Right kidney (tissue), 1 donor: Measurements from ENCODE around the gene SPATA45.

Experiments
- DNase-seq: peaks from one replicate; pipeline ENCODE4 v3.0.0-alpha.2; 2016

SPATA45 gene

DNA sequence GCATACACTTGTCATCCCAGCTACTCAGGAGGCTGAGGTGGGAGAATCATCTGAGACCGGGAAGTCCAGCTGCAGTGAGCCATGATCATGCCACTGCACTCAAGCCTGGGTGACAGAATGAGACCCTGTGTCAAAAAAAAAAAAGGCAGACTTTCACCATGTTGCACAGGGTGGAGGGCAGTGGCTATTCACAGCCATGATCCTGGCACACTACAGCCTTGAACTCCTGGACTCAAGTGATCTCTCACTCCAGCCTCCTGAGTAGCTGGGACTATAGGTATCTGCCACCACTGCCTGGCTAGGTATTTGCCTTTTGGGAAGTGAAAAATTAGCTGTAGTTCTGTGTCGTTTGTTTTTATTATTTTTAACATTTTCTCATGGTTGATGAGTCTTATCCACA lies 19.1 kb downstream of the SPATA45 start:
- DNase-seq, result no peak

DNA sequence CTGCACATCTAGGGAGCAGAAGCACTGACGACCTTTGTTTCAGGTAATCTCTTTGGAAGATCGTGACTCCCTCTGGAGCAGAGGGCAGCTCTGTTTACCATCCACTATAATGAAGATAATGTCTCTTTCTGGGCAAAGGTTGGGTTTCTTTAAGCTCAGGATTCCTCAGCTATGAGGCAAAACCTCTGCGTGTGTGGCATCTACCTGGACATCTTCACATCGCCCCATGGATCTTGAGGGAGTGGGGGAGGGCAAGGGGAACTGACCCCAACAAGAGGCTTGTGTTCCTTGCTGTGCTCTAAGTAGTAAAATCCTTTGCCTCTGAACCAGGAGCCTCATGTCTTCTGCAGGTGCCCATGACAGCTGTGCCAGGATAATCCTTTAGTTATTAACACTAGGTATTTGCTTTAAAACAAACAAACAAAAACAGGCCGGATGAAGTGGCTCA lies 19.6 kb downstream of the SPATA45 start:
- no peak for DNase-seq

DNA sequence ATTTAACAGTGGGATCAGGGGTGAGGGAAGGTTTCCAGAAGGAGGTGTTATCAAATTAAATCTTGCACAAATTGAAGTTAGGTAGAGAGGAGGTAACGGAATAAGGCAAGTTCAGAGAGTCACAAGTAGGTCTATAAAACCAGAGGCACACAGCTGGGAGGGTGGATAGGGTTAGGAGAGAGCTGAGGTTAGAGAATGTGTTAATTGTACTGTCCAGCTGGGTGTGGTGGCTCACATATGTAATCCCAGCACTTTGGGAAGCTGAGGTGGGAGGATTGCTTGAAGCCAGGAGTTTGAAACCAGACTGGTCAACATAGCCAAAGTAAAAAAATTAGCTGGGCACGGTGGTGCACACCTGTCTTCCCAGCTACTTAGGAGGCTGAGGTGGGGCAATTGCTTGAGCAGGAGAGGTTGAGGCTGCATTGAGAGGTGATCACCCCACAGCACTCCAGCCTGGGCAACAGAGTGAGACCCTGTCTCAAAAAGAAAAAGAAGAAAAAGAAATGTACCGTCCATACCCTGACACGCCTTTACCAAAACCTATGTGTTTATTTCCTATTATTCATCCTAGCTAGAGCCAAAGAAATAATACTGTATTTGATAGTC lies 20.2 kb downstream of the SPATA45 start:
- DNase-seq, result no peak

DNA sequence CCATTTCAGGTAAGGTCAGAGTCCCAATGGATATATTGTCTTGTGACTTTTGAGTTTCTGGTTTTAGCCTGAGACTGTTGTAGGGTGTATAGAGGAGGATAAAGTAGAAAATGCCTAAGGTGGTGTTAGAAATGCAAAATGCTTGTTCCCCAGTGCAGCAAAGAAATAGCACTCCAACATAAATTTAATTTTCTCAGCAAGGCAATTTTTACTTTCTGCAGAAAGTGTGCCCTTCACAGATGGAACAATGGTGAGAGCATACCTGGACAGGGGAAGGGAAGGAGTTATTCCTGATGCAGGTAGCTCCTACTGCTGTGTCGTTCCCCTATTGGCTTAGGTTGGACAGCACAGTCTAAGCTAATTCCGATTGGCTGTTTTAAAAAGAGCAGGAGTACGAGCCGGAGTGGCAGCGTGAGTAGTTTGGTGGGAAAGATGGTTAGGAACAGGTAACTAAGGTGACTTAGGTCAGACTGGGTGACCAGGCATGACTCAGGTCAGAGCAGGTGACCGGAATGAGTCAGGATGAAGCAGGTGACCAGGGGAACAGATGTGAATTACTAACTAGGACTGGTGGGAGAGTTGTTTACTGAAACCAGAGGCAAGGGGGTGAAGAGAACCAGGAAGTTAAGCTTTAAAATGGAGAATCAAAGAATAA lies 21.5 kb downstream of the SPATA45 start:
- DNase-seq, result no peak

DNA sequence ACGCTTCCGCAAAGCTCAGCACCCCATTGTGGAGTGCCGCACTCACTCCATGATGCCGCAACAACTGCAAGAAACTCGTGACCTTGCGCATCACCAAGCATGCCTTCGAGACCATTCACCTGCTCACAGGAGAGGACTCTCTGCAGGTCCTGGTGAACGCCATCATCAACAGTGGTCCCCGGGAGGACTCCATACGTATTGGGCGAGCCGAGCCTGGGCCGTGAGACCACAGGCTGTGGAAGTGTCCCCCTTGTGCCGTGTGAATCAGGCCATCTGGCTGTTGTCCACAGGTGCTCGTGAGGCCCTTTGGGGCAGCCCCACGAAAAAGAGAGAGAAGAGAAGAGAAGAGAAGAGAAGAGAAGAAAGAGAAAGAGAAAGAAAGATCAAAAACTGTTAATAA lies 23.2 kb downstream of the SPATA45 start:
- no peak for DNase-seq

DNA sequence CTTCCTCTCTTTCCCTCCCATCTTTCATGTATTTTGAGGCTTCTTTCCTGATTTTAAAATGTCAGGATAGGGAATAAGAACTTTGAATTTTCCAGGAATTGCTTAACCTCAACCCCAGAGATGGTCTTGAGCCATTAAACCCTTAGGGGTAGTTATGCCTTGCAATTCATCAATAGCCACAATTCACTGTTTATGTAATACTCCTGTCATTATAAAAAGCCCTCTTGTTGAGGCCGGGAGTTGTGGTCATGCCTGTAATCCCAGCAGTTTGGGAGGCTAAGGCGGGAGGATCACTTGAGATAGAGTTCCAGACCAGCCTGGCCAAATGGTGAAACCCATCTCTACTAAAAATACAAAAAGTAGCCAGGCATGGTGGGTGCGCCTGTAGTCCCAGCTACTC lies 24.5 kb downstream of the SPATA45 start:
- DNase-seq, result no peak

DNA sequence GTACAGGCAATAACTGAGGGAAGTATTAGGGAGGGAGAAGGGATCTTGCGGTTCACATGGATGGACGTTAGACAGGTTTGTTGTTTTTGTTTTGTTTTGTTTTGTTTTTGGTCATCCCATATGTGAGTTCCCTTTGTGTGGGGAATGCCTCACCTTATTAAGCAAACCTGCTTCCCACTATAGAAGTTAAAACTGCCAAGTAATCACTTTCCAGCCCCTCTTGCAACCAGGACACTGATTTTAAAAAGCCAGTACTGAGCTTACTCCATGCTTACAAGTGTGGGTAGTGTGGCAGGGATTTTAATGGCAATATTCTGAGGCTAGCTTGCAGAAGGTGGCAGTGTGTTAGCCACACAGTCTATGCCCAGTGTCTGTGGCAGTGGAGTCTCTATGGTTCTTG lies 26.5 kb downstream of the SPATA45 start:
- DNase-seq, result no peak

DNA sequence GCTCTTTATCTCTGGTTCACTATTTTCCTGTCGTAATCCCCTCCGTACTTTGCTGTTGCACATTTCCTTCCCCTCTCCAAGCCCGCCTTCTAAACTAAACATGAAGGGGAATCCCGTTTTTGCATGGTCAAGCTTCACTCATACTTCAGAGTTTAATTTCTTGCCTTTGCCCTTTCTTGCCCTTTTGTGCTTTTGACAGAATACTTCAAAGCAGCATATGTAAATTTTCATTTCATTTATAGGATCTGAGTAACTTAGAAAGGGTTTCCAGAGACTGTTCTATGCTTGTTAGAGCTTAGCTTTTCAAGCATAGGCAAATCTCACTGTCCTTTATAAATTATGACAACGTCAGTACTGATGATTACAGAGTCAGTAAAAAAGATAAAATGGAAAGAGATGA lies 27.7 kb downstream of the SPATA45 start:
- DNase-seq, result no peak

DNA sequence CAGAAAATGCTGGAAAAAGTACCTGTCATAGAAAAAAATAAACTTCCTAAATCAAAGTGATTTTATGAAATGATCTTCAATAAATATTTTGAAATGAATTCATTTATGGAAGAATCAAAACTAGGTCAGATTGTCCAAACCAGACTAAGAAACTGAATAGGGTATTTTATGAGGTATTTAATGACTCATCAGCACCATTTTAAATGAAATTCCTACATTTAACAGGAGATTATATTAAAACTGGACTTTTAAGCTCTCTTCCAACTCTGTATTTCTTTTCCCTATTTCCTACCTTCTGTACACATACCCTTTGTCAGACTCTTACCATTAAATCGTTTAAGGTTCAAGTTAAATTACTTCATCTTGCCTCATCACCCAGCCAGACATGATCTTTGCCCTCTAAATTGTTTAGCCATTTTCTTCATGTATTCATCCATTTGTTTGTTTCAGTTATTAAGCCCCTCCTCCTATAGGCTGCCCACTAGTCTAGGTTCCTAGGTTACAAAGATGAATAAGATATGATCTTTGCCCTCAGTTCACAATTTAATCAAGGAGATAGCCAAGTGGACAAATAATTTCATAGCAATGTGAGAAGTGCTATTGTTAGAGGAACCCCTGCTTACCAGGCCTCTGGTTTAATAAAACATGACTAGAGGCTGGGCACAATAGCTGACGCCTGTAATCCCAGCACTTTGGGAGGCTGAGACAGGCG lies 30.7 kb downstream of the SPATA45 start:
- no peak for DNase-seq

DNA sequence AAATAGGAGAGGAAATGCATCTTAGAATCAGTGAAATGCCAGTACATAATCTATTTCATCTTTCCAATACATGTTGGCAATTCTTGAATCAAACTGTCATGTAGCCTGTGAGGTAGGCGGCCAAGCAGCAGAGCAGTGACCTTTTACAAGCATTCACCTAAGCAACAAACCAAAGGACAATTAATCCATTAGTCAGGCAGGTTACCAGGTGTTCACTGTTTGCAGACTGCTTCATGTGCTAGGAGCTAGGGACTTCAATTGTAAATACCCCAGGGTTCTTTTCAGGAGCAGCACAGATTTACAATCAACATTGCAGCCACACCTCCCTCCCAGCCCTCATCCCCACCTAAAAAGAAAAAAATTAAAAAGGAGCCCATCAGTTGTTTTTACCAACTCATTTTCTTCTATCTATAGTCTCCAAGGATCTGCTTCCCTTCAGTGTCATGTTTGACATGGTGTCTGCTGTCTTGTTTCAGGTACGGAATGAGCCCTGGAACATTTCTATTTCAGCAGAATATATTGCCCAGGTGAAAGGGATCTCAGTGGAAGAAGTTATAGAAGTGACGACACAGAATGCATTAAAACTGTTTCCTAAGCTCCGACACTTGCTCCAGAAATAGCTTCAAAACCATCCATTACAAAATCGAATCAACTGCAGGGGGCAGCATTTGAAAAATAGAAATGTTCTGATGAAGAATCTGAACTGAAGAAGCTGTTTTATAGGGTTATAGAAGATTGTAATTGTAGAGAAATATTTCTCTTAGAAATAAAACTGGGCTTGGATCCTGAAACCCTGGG lies 32.7 kb downstream of the SPATA45 start:
- no peak for DNase-seq

DNA sequence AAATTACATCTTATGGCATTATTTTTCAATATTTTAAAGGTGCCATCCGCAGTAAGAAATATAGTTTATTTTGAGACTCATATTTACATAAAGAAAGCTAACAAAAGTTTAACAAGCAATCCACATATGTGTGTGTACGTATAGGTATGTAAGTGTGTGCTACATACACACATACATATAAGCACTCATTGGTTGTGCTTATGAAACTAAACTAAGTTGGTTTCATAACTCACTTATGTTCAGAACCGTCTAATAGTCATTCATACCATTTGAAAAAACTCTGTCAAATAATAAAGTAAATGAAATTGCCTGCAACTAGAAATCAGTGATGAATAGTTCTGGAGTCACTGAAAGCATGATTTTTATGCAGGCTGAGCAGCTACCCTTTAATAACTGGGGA lies 41.7 kb downstream of the SPATA45 start:
- no peak for DNase-seq

DNA sequence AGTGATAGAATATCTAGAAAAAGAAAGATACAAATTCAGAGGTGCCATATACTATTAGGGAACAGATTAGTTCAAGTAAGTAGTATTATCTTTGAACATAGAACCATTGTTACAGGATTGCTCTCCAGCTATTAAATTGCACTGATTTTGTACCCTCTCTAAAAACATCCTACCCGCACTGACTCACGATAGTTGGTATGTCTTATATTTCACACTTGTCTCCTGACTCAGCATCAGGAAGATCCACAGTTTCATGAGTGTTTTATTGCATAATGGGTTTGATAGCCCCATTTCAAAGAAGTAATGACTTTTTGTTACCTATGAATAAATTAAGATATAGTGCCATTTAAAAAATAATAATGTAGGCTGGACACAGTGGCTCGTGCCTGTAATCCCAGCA lies 49.8 kb downstream of the SPATA45 start:
- DNase-seq, result no peak

DNA sequence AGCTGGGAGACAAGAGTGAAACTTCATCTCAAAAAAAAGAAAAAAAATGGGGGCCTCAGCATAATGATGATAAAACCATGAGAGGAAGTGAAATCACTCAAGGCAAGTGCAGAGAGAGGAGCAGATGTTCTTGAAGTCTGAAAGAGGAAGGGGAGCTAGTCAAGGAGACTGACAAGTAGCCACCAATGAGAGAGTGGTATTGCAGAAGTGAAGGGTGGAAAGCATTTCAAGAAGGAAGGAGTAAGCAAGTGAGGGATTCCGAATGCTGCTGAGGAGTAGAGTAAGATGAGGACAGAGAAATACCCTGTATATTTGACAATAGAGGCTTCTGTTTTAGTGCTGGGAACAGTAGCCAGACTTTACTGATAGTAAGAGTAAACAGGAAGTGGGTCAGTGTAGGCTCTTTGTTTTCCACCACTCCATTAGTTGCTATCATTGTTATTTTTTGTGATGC lies 52.9 kb downstream of the SPATA45 start:
- DNase-seq, result no peak

DNA sequence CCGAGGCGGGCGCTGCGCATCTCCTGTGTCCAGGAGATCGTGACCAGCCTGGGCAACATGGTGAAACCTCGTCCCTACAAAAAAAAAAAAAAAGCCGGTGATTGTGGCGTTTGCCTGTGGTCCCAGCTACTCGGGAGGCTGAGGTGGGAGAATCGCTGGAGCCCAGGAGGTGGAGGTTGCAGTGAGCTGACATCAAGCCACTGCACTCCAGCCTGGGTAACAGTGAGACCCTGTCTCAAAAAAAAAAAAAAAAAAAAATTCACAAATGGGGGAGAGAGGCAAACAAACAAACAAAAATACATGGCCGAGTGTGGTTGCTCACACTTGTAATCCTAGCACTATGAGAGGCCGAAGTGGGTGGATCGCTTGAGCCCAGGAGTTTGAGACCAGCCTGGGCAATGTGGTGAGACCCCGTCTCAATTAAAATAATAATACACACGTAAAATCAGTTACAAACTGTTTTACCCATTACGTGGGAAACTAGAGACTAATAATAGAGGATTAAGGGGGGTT lies 55.0 kb downstream of the SPATA45 start:
- DNase-seq, result no peak

DNA sequence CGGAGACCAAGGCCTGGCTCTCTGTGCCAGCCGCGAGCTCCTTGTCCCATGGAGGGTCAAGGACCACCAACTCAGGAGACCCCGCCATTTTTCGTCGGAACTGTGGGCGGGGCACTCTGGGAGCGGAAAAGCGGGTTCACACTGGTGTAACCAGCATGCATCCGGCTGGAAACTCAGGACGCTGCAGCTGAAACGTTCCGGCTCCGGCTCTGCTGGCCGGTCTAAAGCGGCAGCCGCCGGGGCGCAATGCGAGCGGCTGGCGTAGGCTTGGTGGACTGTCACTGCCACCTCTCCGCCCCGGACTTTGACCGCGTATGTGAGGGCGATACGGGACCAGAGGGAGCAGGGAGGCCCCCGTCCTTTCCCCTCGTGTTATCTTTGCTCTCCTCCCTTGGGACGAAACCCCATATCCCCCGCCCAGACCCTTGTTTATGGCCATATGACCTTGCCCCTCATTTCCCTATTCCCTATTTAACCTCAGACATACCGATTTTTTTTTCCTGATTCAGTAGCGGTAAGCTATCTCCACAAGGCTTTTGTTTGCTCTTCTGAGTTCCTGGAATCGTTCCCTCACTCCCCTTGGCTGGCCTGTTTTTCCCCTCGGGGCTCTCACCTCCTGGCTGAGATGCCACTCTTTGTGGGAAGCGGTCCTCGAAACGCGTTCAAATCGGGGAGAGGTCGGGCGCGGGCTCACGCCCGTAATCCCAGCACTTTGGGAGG lies 55.6 kb downstream of the SPATA45 start, which contains the start of the genes NSL1 and TATDN3:
NSL1 (minus strand) TSS at position 102 of the 720 bp plus-strand sequence; CDS start at position 88, 14 bp downstream.
TATDN3 (plus strand) TSS at position 219 of the 720 bp plus-strand sequence; CDS start at position 247, 28 bp downstream.
- DNase-seq, result peak; percentile 91

DNA sequence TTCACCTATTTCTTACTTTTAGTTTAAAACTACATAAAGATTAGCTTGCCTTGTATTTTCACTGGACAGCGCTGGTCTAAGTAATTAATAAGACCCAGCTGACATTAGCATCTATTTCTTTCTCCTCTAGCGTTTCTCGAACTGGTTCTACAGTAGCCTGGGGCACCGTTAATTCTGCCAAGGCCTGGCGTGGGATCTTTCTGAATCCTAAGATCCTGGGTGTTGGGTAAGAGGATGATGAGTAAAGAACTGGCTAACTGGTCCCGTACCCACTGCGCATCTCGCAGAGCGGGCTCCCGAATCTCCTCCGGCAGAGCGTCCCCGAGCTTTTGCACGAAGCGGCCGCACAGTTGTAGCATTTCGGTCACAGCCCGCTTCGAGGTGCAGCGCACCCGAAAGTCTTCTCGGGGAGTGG lies 56.2 kb downstream of the SPATA45 start:
- DNase-seq, result peak; percentile 91

DNA sequence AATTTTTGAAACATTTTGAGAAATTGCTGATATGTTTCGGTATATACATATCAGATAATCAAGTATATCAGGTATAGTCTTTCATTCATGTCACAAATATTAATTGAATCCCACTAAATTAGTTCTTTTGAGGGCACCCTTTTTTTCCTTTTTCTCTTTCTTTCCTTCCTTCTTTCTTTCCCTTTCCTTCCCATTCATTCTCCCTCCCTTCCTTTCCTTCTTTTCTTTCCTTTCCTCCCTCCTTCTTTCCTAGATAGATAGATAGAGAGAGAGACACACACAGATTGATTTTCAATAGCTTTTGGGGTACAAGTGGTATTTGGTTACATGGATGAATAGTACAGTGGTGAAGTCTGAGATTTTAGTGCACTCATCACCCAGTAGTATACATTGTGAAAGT lies 61.6 kb downstream of the SPATA45 start:
- DNase-seq, result no peak

DNA sequence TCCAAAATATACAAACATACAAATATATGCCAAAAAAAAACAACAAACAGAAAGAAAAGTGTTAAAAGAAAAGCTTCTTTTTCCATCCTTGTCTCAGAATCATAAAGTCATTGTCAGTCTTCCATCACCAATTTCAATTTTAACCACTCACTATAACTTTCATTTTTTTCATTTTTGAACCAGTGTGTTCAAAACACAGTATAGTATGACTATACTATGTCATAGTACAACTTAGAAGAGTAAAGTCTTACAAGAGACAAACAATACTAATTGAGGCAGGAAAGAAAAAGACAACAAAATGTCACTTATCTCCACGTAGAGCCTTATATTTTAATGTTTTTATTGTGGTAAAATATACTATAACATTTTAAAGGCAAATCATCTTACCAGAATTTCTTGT lies 63.5 kb downstream of the SPATA45 start:
- no peak for DNase-seq

DNA sequence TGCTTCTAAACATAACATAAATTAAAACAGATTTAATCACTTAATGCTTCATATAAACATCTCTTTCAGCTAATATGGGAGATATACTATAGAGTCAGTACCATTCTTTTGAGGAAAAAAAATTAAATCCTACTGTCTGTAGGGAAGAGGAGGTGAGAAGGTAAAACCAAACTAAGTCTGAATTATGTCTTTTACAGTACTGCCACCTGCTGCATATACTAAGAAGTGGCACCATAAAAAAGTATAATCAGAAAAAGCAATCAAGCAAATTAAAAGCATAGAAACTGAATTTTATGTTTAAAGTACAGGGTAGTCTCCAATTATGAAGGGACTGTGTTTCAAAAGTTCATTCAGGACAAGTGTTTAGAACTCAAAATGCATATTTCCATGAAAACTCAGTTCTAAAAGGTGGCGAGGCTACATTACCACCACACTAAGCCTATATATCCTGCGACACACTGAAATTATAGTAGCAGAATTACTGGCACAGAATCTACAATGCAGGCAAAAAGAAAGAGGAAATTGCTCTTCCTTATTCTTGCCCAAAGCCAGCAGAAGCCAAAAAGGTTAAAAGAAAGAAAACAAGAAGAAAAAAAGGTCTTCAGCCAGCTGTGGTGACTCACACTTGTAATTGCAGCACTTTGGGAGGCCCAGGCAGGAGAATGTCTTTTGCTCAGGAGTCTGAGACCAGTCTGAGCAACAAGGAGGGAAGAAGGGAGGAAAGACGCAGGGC lies 64.9 kb downstream of the SPATA45 start:
- no peak for DNase-seq

DNA sequence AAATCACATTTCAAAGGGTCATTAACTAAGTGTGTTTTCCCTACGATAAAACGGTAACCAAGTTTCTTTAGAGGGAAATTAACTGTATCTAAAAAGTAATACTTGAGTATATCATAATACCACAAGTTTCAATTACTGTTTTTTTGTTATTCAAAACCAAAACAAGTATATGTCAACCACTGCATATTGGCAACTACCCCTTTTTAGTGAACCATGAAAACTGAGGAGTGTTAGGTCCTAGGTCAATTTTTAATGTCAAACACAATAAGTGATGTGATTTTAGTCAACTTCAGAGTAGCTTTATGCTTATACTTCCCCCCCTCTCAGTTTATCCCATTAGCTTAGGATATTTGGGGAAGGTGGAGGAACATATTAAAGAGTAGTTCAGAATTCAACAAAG lies 66.2 kb downstream of the SPATA45 start:
- DNase-seq, result no peak

DNA sequence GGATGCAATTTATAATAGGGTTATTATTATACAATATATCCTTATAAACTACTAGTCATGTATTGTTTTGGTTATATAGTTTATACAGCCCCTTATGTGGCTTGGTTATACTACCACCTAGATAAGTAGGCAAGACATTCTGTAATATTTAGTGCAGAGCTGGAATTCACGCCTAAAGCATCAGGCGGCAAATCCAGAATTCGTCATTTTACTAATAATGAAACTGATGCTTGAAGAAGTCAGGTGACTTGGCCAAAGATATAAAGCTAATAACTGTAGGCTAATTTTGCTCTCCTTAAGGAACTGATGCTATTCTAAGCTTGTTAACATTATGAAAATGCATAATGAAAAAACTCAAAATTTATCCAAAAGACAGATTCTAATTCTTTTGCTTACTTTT lies 66.7 kb downstream of the SPATA45 start:
- DNase-seq, result no peak
